Mesenchymal stem cell (in vitro differentiated cells and primary cell): ENCODE data around the gene ATF3.

ENCODE experiments used
- DNase-seq: peaks from one replicate; pipeline ENCODE4 v3.0.0-alpha.2; 2013
- H2AFZ ChIP-seq: one replicate; pipeline ENCODE4 v1.6.1; 2013; ENCODE audit warnings: low read depth, mild to moderate bottlenecking, control low read depth, inconsistent platforms, low read length, moderate library complexity
- H2AK5ac ChIP-seq: 2 replicates; pipeline ENCODE4 v1.6.1; 2013; ENCODE audit warnings: low read length, moderate library complexity, mild to moderate bottlenecking, inconsistent platforms; ENCODE audit not compliant: severe bottlenecking
- H2BK120ac ChIP-seq: one replicate; pipeline ENCODE4 v1.6.1; 2013; ENCODE audit warnings: low read depth, mild to moderate bottlenecking, inconsistent platforms, low read length, moderate library complexity
- H2BK12ac ChIP-seq, 2 experiments: one replicate each; pipeline ENCODE4 v1.6.1; 2013; ENCODE audit warnings: inconsistent platforms in 2 of 2, low read length in 2 of 2, mild to moderate bottlenecking in 2 of 2, moderate library complexity in 2 of 2, control low read depth in 1 of 2
- H2BK15ac ChIP-seq: one replicate; pipeline ENCODE4 v1.6.1; 2013; ENCODE audit warnings: mild to moderate bottlenecking, low read depth, inconsistent platforms; ENCODE audit not compliant: poor library complexity, severe bottlenecking
- H2BK5ac ChIP-seq: 2 replicates; pipeline ENCODE4 v1.6.1; 2013; ENCODE audit warnings: low read depth, mild to moderate bottlenecking, low read length, control low read depth, inconsistent platforms; ENCODE audit not compliant: poor library complexity, severe bottlenecking
- H3K14ac ChIP-seq, 2 experiments: one replicate each; pipeline ENCODE4 v1.6.1; 2013; ENCODE audit warnings: inconsistent platforms in 2 of 2, low read length in 2 of 2, control low read depth in 1 of 2, mild to moderate bottlenecking in 1 of 2, moderate library complexity in 1 of 2
- H3K18ac ChIP-seq, 2 experiments: one replicate each; pipeline ENCODE4 v1.6.1; 2013; ENCODE audit warnings: inconsistent platforms in 2 of 2, low read length in 2 of 2, control low read depth in 1 of 2, low read depth in 1 of 2, mild to moderate bottlenecking in 1 of 2
- H3K23ac ChIP-seq, 2 experiments: one replicate each; pipeline ENCODE4 v1.6.1; 2013; ENCODE audit warnings: inconsistent platforms in 2 of 2, low read length in 2 of 2, mild to moderate bottlenecking in 2 of 2, moderate library complexity in 2 of 2, control low read depth in 1 of 2
- H3K27ac ChIP-seq: 2 replicates; pipeline ENCODE4 v1.5.1; 2013; ENCODE audit warnings: mild to moderate bottlenecking, moderate library complexity, low read length, control low read depth, inconsistent platforms; ENCODE audit not compliant: poor library complexity, severe bottlenecking
- H3K27me3 ChIP-seq, 2 experiments: 2 replicates each; pipeline versions ENCODE4 v1.6.1 to v1.7.0; 2013; ENCODE audit warnings: low read length in 2 of 2, mild to moderate bottlenecking in 2 of 2, moderate library complexity in 2 of 2, control low read depth in 1 of 2, inconsistent platforms in 1 of 2; ENCODE audit not compliant: control insufficient read depth in 1 of 2, insufficient read depth in 1 of 2
- H3K36me3 ChIP-seq, 2 experiments: 2 replicates each; pipeline versions ENCODE4 v1.6.1 to v1.7.0; 2013; ENCODE audit warnings: low read length in 2 of 2, control low read depth in 1 of 2, inconsistent platforms in 1 of 2, low read depth in 1 of 2, mild to moderate bottlenecking in 1 of 2; ENCODE audit not compliant: insufficient read depth in 2 of 2, control insufficient read depth in 1 of 2
- H3K4ac ChIP-seq, 2 experiments: one replicate each; pipeline ENCODE4 v1.6.1; 2013; ENCODE audit warnings: inconsistent platforms in 2 of 2, low read length in 2 of 2, mild to moderate bottlenecking in 2 of 2, moderate library complexity in 2 of 2, control low read depth in 1 of 2, low read depth in 1 of 2
- H3K4me1 ChIP-seq: 2 replicates; pipeline ENCODE4 v1.6.1; 2013; ENCODE audit warnings: low read depth, low read length, control low read depth; ENCODE audit not compliant: control insufficient read depth, insufficient read depth
- H3K4me2 ChIP-seq: 2 replicates; pipeline ENCODE4 v1.6.1; 2013; ENCODE audit warnings: low read length, mild to moderate bottlenecking, inconsistent platforms; ENCODE audit not compliant: poor library complexity, severe bottlenecking
- H3K4me3 ChIP-seq, 2 experiments: 2 replicates each; pipeline versions ENCODE4 v1.5.1 to v1.7.0; 2013; ENCODE audit warnings: low read length in 2 of 2, mild to moderate bottlenecking in 2 of 2, control low read depth in 1 of 2, low read depth in 1 of 2; ENCODE audit not compliant: insufficient read depth in 1 of 2
- H3K79me1 ChIP-seq: replicated peaks from 2 replicates; pipeline ENCODE4 v1.6.1; 2013; ENCODE audit warnings: mild to moderate bottlenecking, control low read depth, low read length, inconsistent platforms; ENCODE audit not compliant: poor library complexity, severe bottlenecking
- H3K9ac ChIP-seq: 2 replicates; pipeline ENCODE4 v1.7.0; 2013; ENCODE audit warnings: mild to moderate bottlenecking, low read length, moderate library complexity
- H3K9me3 ChIP-seq: 2 replicates; pipeline ENCODE4 v1.7.0; 2013; ENCODE audit warnings: mild to moderate bottlenecking, low read length; ENCODE audit not compliant: control insufficient read depth
- H4K8ac ChIP-seq: one replicate; pipeline ENCODE4 v1.6.1; 2013; ENCODE audit warnings: inconsistent platforms, mild to moderate bottlenecking, low read length, moderate library complexity
- H4K91ac ChIP-seq: one replicate; pipeline ENCODE4 v1.6.1; 2013; ENCODE audit warnings: mild to moderate bottlenecking, low read length, inconsistent platforms
- WGBS: methylation state at CpG from one replicate; pipeline ENCODE4 v1.1.7; 2013; ENCODE audit warnings: mixed read lengths; 5-methylcytosine and 5-hydroxymethylcytosine counted together

ATF3 gene

GRCh38 chr1:212578041-212578440, 30.5 kb upstream of the ATF3 start:
- Histone ChIP-seq H3K27ac (no peak overlapping the region), H3K9ac (no peak overlapping the region), H3K4ac (no peak overlapping the region), H2AK5ac (no peak overlapping the region), H3K79me1 (no peaks in the 10 kb centered on the region), H4K8ac (no peak overlapping the region), H3K36me3 (no peaks in the 10 kb centered on the region), H2BK5ac (no peak overlapping the region), H3K4me1 (no peaks in the 10 kb centered on the region), H3K4me2 (no peak overlapping the region), H2BK120ac (no peak overlapping the region), H4K91ac (no peak overlapping the region), H3K27me3 (no peaks in the 10 kb centered on the region), H3K18ac (no peak overlapping the region), H3K14ac (no peak overlapping the region), H2BK12ac (no peak overlapping the region), H3K23ac (no peak overlapping the region), H3K9me3 (no peaks in the 10 kb centered on the region), H3K4me3 (no peak overlapping the region), H2AFZ (no peak overlapping the region), H2BK15ac (no peak overlapping the region)
- no peak for DNase-seq
- WGBS: no CpG with 5 or more reads among the region's 1 CpG

GRCh38 chr1:212581034-212581433, 27.5 kb upstream of the ATF3 start:
- H4K91ac ChIP-seq: no peak overlapping the region

GRCh38 chr1:212582291-212582690, 26.3 kb upstream of the ATF3 start:
- H2BK15ac ChIP-seq: no peak overlapping the region

More at GRCh38 chr1:212581034-212581433, 27.5 kb upstream of the ATF3 start:
- Histone ChIP-seq H3K4me1 (no peaks in the 10 kb centered on the region), H3K18ac (no peak overlapping the region), H3K23ac (no peak overlapping the region), H3K9ac (no peak overlapping the region), H3K4me2 (no peak overlapping the region), H3K27me3 (peaks cover 0 to 9% of the 10 kb centered on the region in 2 experiments), H2BK120ac (no peak overlapping the region), H2BK15ac (no peak overlapping the region), H3K9me3 (no peaks in the 10 kb centered on the region), H2AFZ (no peak overlapping the region), H2BK12ac (no peak overlapping the region), H3K4me3 (no peak overlapping the region), H3K14ac (no peak overlapping the region), H3K36me3 (no peaks in the 10 kb centered on the region), H3K4ac (no peak overlapping the region), H4K8ac (no peak overlapping the region), H3K27ac (no peak overlapping the region), H3K79me1 (no peaks in the 10 kb centered on the region), H2BK5ac (no peak overlapping the region), H2AK5ac (no peak overlapping the region)
- DNase-seq: no peak
- WGBS: 97% methylated on average over 8 of the region's 8 CpGs

GRCh38 chr1:212582808-212583615, 25.5 kb upstream of the ATF3 start:
- Histone ChIP-seq H4K91ac (no peak overlapping the region), H3K9ac (no peak overlapping the region), H2AK5ac (no peak overlapping the region), H2BK15ac (no peak overlapping the region), H3K79me1 (no peaks in the 10 kb centered on the region), H3K14ac (no peak overlapping the region), H2BK120ac (no peak overlapping the region), H4K8ac (no peak overlapping the region), H3K4me1 (no peaks in the 10 kb centered on the region), H3K27me3 (peaks cover 0 to 27% of the 10 kb centered on the region in 2 experiments), H3K4ac (no peak overlapping the region), H2AFZ (no peak overlapping the region), H3K27ac (no peak overlapping the region), H2BK12ac (no peak overlapping the region), H3K4me2 (no peak overlapping the region), H3K23ac (no peak overlapping the region), H3K36me3 (no peaks in the 10 kb centered on the region), H2BK5ac (no peak overlapping the region), H3K9me3 (no peaks in the 10 kb centered on the region), H3K4me3 (no peak overlapping the region), H3K18ac (no peak overlapping the region)
- no peak for DNase-seq
- 96% methylated on average over 7 of the region's 7 CpGs for WGBS

More at GRCh38 chr1:212582291-212582690, 26.3 kb upstream of the ATF3 start:
- no peaks in the 10 kb centered on the region for H3K79me1 ChIP-seq
- no peak overlapping the region for H2BK5ac ChIP-seq
- no peak overlapping the region for H3K23ac ChIP-seq
- no peak overlapping the region for H3K4me2 ChIP-seq
- no peak for DNase-seq
- H3K36me3 ChIP-seq: no peaks in the 10 kb centered on the region
- H2BK120ac ChIP-seq: no peak overlapping the region
- no peaks in the 10 kb centered on the region for H3K4me1 ChIP-seq
- WGBS: 93% methylated on average over 5 of the region's 5 CpGs
- no peak overlapping the region for H4K91ac ChIP-seq
- no peak overlapping the region for H4K8ac ChIP-seq
- no peak overlapping the region for H3K4me3 ChIP-seq
- H3K18ac ChIP-seq: no peak overlapping the region
- no peak overlapping the region for H2AK5ac ChIP-seq
- H3K9me3 ChIP-seq: no peaks in the 10 kb centered on the region
- no peak overlapping the region for H3K27ac ChIP-seq
- no peak overlapping the region for H3K14ac ChIP-seq
- H2BK12ac ChIP-seq: no peak overlapping the region
- H3K9ac ChIP-seq: no peak overlapping the region
- no peak overlapping the region for H2AFZ ChIP-seq
- peaks cover 0 to 20% of the 10 kb centered on the region in 2 experiments for H3K27me3 ChIP-seq
- H3K4ac ChIP-seq: no peak overlapping the region
